Lung (tissue), 12 donors: Measurements from ENCODE around the gene MYH7. TPM values are rescaled to one million over a fixed set of nuclear protein-coding genes. Genes with fewer than 3 reads are reported as not detected.

Experiments
- ATAC-seq: fragments of 200-7000 bp; cut with Tn5 transposase; one replicate; pipeline ENCODE4 v1.9.1; 2020; ENCODE audit warnings: moderate number of reproducible peaks; ENCODE audit not compliant: insufficient read depth, low FRiP score
- DNase-seq, 3 donors: peaks; one replicate each; pipeline ENCODE4 v3.0.0-alpha.2; 2013 to 2017
- H3K27ac ChIP-seq, 2 donors: one replicate each; pipeline ENCODE4 v1.5.1; 2013; ENCODE audit warnings: mild to moderate bottlenecking in 2 of 2, moderate library complexity in 2 of 2, control low read depth in 1 of 2, inconsistent platforms in 1 of 2, low read depth in 1 of 2, low read length in 1 of 2
- H3K27me3 ChIP-seq, 3 donors: one replicate each; pipeline ENCODE4 v1.5.1; 2013; ENCODE audit warnings: low read length in 2 of 3; ENCODE audit not compliant: control insufficient read depth in 3 of 3, insufficient read depth in 3 of 3
- H3K36me3 ChIP-seq, 4 donors: one replicate each; pipeline ENCODE4 v1.5.1; 2013; ENCODE audit warnings: low read length in 4 of 4, mild to moderate bottlenecking in 1 of 4, moderate library complexity in 1 of 4; ENCODE audit not compliant: control insufficient read depth in 4 of 4, insufficient read depth in 4 of 4
- H3K4me1 ChIP-seq, 5 donors: one replicate each; pipeline ENCODE4 v1.5.1; 2013; ENCODE audit warnings: low read length in 5 of 5, mild to moderate bottlenecking in 2 of 5, moderate library complexity in 1 of 5; ENCODE audit not compliant: control insufficient read depth in 5 of 5, insufficient read depth in 5 of 5
- H3K4me3 ChIP-seq: one replicate; pipeline ENCODE4 v1.5.1; 2013; ENCODE audit warnings: mild to moderate bottlenecking, control low read depth, moderate library complexity
- H3K9ac ChIP-seq, 2 donors: one replicate each; pipeline ENCODE4 v1.5.1; 2013; ENCODE audit warnings: low read length in 2 of 2, control low read depth in 1 of 2; ENCODE audit not compliant: insufficient read depth in 1 of 2
- H3K9me3 ChIP-seq, 4 donors: one replicate each; pipeline ENCODE4 v1.5.1; 2013; ENCODE audit warnings: low read length in 3 of 4, mild to moderate bottlenecking in 1 of 4, moderate library complexity in 1 of 4; ENCODE audit not compliant: control insufficient read depth in 4 of 4, insufficient read depth in 3 of 4
- CTCF ChIP-seq: IDR thresholded peaks from 2 replicates; pipeline ENCODE4 v1.5.1; 2012; ENCODE audit warnings: mild to moderate bottlenecking; ENCODE audit errors: control extremely low read depth, extremely low read depth
- WGBS, 2 donors: extraction: QIAGEN DNeasy Blood & Tissue Kit; methylation state at CpG; one replicate each; pipeline ENCODE4 v1.1.7; 2013; 5-methylcytosine and 5-hydroxymethylcytosine counted together
- polyA plus RNA-seq, 2 donors: library from polyadenylated mRNA; stranded (reverse); fragments of 200-250 nt; gene quantifications; one replicate each; pipeline ENCODE4 v1.2.1, GENCODE V29; 2013
- total RNA-seq, 2 donors: library from RNA; depleted of rRNA in 1 of 2; stranded (reverse); fragments of >200 nt in 1 of 2; gene quantifications; one replicate each; pipeline ENCODE4 v1.2.1, GENCODE V29; 2014 to 2021
- donor health status: control.
- donor health status: control.
- donor health status: Bipolar disorder and iron deficiency.
- donor health status: healthy.
- donor health status: DM: yes; HTN: yes; CAD: no.

Gene MYH7
- total and polyA plus RNA-seq, 4 donors = 0.02 to 0.19 (median 0.09) TPM; not detected in 1

- Histone ChIP-seq H3K27me3 (no peaks in the 10 kb centered on the region), H3K27ac (peak overlapping the region in 1 of 2 donors; percentile 93), H3K36me3 (no peaks in the 10 kb centered on the region), H3K9ac (no peak overlapping the region), H3K9me3 (no peaks in the 10 kb centered on the region), H3K4me1 (no peaks in the 10 kb centered on the region), H3K4me3 (no peak overlapping the region)
- TF ChIP-seq CTCF = no peak
- WGBS, 2 donors = 94 to 96% methylated on average over 36 to 39 of the region's 39 CpGs
- no peak for DNase-seq
- ATAC-seq = no peak
These were observed 20.3 kb downstream of the MYH7 start for GRCh38 chr14:23414906-23415820.

- ATAC-seq = no peak
- WGBS, 2 donors = 64 to 69% methylated on average over 3 of the region's 3 CpGs
- Histone ChIP-seq H3K4me3 (no peak overlapping the region), H3K27me3 (no peaks in the 10 kb centered on the region), H3K9me3 (no peaks in the 10 kb centered on the region), H3K9ac (no peak overlapping the region), H3K4me1 (no peaks in the 10 kb centered on the region), H3K27ac (peak overlapping the region in 1 of 2 donors; percentile 93), H3K36me3 (no peaks in the 10 kb centered on the region)
- no peak for TF ChIP-seq CTCF
- DNase-seq = no peak
These were observed 21.2 kb downstream of the MYH7 start for GRCh38 chr14:23414254-23414653.

GRCh38 chr14:23413681-23414080 is 21.8 kb downstream of the MYH7 start:
- H3K9ac ChIP-seq = no peak overlapping the region
- H3K4me1 ChIP-seq = no peaks in the 10 kb centered on the region
- no peak for ATAC-seq
- no peaks in the 10 kb centered on the region for H3K9me3 ChIP-seq
- no peak for DNase-seq
- no peak overlapping the region for H3K4me3 ChIP-seq
- H3K27ac ChIP-seq = peak overlapping the region in 1 of 2 donors; percentile 93
- WGBS, 2 donors = 90 to 93% methylated on average over 16 of the region's 16 CpGs
- H3K36me3 ChIP-seq = no peaks in the 10 kb centered on the region
- H3K27me3 ChIP-seq = no peaks in the 10 kb centered on the region
- TF ChIP-seq CTCF = no peak
